HG03571 (cell line): ENCODE results near the gene ETV1.

ENCODE experiments used
- ATAC-seq: cut with Tn5 transposase; IDR thresholded peaks from one replicate; pipeline ENCODE4 v1.9.1; 2021; ENCODE audit not compliant: unreplicated experiment

Gene ETV1

DNA sequence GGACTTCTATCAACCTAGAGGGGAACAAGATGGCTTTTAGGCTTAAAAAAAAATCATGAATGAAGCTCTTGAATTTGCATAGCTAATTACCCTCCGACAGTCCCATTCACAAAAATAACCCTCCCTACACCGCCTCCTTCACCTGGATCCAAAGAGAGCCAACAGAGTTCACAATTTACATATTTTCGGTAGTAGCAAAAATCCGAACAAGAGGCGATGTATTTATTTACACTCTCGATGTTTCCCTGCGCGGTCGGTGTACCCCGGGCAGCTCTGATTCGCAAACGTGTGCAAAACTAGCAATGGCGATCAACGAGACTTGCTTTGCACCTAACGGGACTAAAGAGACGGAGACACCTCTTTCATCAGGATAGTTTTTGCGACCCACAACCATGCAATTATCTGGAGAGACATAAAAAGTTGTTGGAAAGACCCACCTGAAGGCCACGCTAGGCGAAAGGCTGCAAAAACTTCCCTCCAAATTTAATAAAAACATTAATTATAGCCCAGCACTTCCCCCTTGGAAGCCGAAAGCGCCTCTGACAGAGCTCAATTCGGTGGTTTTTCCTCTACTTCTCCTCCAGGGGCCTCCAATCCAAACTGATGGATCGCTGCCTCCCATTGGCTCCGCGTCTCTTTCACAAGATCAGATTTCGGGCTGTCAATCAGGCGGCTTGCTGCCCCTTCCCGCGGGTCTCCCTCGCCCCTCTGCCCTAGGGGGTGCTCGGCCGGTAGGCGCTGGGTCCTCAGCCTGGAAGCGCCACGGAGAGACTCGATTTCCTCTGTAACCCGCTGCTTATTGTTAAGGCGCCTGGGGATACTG lies at the start of gene ETV1:
Gene ETV1 (minus strand): TSS at position 541 of the 823 bp plus-strand sequence. CDS start 614 bp downstream, outside the sequence.
- no peak for ATAC-seq

DNA sequence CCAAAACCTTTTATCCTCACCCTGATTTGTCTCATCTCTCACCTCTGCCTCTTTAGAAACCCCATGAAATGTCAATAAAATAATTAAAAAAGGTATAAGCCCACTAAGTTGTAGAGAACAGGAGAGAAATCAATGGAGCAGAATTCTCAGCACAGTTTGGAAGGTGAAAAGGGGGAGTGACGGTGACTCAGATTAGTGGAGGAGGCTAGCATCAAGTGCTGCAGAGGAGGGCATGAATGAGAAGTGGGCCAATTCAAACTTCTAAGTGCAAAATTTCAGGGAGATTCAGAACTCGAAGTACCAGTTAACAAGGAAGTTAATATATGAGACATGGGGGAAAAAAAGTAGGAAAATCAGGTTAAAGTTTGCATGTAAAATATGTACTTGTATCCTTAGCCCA lies 34.9 kb upstream of the ETV1 start:
- ATAC-seq: no peak

DNA sequence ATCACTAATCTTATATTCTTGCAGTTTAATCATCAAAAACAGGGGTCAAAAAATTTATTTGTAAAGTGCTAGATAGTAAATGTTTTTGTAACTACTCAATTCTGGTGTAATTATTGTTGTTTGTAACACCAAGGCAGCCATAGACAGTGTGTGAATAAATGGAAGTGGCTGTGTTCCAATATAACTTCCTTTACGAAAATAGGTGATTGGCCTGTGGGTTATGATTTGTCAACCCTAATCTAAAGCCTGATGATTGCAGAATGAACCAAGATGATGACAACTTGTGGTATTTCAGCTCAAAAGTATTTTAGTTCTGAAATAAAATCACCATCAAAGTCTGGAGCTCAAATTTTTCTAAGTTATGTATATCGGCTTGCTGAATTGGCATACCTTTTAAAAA lies 34.4 kb upstream of the ETV1 start:
- ATAC-seq: no peak

DNA sequence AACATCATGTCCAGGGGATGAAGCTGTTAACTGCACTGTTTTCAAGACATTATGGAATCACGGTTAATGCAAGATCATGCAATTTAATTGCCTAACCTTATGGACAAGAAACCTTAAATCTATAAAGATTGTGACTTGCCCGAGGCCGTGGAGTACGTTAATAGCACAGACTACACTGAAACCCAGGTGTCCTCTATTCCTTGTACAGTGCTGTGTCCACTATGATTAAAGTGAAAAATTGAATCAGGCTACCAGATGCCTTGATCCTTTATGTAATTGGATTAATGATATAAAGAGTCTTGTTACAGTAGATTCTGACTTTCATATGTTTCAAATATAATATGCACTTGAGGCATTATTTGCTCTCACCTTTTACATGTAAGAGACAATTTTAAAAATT lies 33.9 kb upstream of the ETV1 start:
- no peak for ATAC-seq

DNA sequence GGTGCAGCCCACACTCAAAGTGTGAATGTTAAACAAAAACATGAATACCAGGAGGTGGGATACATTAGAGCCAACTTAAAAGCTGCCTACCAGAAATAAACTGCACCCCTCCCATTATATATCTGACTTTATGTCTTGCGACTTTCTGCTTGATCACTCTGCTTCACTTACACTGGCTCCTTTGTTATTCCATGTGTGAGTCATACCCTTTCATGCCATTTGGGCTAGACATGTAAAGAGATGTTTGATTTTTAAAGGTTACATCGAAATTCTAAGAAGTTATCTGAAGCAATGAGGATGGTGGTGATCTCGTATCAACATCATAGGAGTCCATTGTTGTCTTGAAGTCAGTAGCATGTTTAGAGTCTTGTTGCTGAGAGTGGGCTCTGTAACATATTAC lies 31.6 kb upstream of the ETV1 start:
- ATAC-seq: no peak

DNA sequence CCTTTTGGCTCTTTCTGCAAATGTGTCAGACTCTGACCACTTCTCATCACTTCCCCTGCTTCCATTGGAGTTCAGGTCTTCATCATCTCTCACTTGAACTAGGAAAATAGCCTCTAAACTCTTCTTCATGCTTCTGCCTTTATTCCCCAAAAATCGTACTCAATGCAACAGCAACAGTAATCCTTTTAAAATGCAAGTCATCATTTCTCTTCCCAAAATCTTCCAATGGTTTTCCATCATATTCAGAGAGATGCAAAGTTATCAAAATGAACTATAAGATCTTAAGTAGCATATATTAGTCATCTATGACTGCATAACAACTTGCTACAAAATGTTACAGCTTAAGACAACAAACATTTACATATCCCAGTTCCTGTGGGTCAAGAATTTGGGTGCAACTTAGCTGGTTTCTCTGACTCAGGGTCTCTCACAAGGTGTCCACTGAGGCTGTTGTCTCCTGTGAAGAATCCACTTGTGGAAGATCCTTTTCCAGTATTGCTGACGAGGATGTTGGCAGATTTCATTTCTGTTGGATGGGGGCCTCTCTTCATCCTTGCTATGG lies 31.0 kb upstream of the ETV1 start:
- no peak for ATAC-seq

DNA sequence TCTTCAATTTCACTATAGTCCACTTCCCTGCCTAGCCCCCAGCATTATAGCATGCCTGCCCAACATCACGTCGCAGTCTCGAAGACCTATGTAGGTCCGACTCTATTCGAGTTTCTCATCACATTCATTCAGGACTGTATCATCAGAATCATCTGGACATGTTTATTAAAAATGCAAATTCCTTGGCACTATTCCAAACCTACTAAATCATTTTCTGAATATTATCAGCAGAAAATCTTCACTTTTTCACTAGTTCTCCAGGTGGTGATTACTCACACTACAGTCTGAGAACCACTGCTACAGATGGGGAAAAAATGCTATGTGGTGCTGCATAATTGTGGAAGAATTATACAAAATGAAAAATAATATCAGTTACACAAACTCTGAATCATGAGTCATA lies 29.3 kb upstream of the ETV1 start:
- no peak for ATAC-seq

DNA sequence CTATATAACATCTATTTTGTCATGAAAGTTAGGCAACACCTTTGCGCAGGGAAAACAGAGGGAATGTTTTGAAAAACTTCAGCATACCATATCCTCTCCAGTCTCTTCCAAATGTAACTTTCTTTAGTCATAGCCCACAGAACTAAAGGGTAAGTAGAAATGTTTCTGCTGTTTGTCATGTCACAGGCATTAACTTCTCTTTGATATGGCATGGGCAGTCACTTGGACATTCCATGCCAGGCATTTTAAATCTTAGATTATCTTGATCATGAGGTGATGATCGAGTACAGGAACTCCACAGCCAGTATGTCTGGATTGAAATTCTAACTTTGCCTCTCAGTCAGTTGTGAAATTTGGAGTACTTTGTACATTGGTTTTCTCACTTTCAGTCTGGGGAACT lies 27.5 kb upstream of the ETV1 start:
- no peak for ATAC-seq

DNA sequence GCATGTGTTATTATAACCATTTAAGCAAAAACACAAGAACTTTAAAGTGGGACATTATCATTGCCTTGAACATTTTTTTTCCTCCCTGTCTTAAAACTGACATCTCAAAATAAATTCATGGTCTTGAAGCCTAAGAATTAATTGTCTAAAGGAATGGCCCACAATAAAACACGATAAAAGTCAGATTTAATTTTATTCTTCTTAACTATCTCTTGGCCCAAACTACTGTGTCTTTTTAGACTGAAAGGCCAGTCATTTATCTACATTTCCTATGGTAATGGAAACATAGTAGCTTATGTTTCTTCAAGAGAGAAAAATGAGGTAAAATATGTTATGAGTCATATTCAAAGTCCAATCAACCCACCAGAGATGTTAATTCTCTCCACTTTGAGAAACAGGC lies 24.4 kb upstream of the ETV1 start:
- no peak for ATAC-seq

DNA sequence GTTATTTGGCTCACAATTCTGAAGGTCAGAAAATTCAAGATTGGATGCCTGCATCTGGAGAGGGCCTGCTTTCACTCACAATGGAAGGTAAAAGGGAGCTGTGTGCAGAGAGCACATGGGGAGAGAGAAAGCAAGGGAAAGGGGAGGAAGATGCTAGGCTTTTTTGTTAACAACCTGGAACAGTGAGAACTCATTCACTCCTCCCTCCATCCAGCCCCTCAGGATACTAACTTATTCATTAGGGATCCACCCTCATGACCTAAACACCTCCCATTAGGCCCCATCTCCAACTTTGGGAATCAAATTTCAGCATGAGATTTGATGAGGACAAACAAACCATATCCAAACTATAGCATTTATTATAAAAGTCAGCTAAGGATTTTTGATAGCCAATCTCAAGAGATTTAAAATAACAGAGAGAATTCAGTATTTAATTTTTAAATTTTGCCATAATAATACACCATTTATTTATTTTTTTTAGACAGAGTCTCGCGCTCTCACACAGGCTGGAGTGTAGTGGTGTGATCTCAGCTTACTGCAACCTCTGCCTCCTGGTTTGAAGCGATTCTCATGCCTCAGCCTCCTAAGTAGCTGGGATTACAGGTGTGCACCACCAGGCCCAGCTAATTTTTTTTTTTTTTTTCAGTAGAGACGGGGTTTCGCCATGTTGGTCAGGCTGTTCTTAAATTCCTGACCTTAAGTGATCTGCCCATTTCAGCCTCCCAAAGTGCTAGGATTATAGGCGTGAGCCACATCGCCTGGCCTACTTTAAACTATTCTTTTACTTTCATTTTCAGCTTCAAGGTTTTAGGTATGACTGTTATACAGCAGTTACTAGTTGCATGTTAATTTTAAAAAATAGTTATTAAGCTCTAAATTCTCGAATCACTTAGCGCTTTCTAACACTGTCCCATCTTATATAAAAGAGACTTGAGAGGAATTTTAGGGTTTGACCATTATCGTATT lies 20.3 kb upstream of the ETV1 start:
- ATAC-seq: no peak

DNA sequence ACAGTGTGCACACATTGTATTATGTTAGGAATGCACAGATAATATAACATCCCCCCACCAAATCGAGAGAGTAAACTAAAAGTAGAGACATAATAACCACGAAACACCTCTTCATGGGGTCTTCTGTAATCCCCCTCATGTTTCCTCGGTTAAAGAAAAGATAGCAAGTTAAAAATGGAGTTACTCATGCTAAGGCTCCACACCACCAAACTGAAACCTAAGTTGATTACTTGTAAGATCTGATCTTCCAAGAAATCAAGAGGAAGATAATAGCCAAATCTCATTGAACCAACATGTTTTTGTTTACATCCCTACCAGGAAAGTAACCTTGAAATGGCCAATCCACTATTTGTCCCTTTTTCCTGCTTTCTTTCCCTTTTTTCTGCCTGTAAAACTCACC lies 11.7 kb upstream of the ETV1 start:
- no peak for ATAC-seq

DNA sequence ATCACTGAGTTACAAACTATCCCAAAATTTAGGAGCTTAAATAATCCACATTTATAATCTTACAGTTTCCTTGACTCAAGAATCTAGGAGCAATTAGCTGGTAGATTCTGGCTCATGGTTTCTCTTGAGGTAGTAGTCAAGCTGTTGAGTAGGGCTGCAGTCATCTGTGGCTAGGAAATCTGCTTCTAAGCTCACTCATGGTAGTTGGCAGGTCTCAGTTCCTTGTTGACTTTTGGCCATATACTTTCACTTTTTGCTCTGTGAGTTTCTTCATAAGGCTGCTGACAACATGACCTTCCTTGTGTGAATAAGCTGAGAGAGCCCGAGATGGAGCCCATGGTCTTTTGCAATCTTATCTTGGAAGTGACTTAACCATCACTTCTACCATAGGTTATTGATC lies 10.8 kb upstream of the ETV1 start:
- no peak for ATAC-seq

DNA sequence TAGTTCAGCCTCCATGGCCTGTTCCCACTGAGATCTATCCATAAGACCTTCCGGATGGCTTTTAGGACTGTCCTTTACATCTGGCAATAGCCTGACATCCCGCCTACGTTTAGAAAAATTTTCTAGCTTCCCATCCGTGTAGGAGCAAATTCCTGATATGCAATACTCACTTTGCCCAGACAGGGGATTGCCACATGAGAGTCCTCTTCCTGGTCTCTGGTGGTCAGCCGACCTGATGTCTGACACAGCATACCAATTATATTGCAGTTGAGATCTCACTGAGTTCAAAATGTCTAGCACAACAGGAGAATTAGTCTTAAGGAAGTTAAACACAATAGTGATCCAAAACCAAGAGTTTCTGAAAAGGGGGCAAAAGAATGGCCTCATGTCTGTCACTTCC lies 9.4 kb upstream of the ETV1 start:
- ATAC-seq: no peak

DNA sequence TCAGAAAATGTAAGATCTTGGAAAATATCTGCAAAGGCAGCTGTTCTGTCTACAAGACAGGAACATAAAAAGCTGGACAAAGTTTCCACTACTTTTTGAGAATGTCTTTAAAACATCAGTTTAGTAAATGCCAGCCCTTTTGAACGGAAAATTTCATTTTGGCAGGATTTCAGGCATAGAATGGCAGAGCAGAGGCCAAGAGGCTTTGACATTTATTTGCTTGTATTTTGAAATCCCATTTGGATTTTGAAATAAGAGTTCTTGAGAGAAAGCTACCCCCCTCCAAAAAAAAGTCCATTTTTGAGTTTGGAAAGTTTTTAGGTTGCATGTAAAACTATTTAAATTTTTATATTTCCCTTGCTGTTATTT lies 3.1 kb upstream of the ETV1 start:
- ATAC-seq: no peak

DNA sequence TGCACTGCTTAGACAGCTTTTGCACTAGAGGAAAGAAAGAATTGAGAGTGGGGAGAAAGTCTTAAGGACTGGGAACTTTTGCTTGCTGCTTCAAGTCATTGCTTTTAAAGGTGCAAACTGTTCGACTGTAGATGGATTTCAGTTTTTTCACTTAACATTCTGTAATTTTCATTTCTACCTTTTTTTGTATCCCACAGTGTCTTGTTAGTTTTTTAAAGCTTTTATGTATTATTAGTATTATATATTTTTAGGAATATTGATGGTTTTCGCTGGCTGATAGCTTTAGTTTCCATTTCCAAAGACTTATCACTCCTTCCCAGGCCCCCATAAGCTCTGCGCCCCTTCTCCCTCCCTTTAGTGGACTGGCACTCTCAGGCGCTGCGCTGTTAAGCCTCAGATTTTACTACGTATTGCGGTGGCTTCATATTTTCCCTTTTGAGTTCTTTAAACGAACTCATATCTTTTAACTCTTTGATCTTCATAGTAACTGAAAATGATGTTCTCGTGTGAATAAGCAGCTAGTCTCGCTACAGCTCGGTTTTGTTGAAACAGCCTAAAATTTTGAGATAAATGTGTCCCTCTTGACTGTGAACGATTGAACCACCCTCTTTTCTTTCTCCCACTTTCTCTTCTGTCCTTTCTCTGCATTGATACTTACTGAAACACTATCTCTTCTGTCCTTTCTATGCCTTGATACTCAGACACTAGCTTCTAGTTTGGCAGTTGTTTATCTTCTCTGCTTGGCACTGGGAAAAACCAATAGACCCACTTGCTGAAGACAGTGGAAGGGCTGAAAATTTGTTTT lies 2.5 kb upstream of the ETV1 start:
- no peak for ATAC-seq

DNA sequence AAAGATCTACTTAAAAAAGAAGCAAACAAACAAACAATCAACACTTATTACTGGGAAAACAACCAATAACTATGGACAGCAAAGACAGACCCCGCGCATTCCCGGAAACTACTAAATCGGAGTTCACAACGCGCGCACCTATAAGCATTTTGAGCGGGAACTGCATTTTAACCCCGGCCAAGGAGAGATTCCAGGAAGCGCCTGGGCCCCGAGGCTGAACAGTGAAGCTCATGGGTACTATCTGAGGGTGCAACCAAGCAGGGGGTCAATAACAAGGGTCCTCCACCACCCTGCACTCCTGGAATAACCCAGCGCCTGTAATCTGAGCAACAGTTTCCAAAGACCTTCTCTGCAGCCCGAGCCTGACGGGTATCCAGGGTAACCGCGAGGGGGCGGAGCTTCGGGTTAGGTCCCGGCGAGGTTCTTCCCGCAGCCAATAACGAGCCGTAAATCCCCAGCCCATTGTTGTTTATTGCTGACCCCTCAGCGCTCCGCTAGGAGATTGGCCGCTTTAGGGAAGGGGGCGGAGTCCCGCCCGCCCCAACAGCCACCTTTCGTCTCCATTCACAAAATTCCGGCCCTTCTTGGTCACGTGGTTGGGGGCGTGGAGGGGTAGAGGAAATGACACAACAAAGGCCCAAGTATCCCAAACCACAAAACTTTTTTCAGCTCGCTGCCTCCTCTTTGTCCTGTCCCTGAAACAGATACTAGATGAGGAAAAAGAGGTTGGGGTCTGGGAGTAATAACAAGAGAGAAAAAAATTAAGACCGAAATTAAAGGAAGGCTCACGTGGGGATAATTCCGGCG lies 1.7 kb upstream of the ETV1 start:
- peak; percentile 45 for ATAC-seq

DNA sequence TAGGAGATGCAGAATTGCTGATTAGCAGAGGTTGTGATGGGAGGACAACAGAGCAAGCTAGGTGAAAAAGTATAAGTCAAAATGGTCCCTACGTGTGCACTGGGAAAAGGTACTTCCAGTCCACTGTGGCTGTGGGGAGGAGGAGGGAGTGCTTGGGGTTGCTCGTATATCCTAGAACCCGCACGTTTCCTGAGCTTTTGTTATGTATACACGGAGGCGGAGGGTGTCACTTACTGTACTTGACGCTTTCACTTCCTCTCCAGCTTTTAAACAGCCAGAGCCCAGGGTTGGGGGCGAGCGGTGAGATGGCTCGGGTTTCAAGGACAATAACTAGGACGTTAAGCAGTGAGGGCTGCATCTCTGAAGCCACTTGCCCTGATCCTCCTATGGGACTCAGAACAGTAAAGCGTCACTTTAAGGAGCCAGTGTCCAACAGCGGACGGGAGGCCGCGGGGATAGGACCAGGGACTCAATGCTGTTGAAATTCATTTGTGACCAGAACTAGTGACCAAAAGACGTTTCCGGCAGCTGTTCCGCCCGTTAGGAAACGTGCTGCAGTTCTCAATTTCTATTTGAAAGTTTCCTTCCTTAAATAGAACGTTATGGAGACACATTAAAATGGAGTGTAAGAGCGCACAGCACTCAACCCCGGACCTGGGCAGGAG lies 985 bp upstream of the ETV1 start:
- ATAC-seq: peak; percentile 76

DNA sequence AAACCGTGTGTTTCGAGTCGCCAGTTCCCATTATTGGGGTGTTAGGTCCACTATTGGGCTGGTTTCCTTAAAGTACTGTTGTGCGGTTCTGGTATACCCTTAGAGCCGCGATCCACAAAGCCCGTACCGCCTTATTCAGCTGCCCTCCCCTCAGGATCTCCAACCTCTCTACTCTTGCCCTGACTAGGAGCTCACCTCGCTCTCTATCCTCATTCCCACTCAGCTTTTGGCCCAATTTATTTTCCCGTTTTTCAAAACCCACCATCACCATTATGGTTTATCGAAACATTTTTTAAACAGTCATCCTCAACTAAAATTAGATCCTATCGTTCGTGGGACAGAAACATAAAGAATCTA lies 461 bp upstream of the ETV1 start:
- ATAC-seq: no peak

DNA sequence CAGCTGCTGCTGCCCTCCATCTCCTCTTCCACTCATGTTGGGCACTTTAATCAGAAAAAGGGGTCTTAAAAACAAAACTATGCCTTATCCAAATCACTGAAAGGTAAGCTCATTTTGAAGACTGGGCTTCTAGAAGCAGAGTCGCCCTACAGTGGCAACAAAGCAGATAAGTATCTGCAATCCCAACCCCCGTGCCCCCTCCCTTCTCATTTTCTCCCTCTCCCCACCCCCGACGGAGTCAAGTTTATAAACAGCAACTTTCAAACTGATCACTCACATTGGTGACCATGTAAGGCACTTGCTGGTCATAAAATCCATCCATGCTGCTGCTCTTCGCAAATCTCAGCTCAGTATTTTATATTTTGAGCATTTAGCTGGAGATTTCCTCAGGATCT lies 738 bp downstream of the ETV1 start:
- no peak for ATAC-seq

DNA sequence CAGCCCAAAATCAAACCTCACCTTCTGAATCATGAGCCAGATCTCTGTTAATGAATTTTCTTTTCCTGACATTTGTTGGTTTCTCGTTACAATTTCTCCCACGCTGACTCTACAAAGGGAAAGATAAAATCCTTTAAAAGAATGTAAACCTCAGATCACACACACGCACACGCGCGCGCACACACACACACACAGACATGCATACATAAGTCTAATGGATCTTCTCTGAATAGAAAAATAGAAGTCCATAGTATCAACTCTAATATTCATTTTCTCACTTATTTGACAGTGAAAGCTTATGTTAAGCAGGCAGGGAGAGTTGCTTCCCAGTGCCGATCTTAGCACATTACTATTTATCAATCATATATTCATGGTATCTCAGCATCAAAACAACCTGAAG lies 1.4 kb downstream of the ETV1 start:
- ATAC-seq: no peak
